Anterior cingulate cortex (tissue), 58 donors: Measurements from ENCODE around the gene CYTH1.

ENCODE experiments used
- DNase-seq, 58 donors: peaks; one replicate each; lab custom pipeline; 2025; lab: John Stamatoyannopoulos, UW

CYTH1 gene

DNA sequence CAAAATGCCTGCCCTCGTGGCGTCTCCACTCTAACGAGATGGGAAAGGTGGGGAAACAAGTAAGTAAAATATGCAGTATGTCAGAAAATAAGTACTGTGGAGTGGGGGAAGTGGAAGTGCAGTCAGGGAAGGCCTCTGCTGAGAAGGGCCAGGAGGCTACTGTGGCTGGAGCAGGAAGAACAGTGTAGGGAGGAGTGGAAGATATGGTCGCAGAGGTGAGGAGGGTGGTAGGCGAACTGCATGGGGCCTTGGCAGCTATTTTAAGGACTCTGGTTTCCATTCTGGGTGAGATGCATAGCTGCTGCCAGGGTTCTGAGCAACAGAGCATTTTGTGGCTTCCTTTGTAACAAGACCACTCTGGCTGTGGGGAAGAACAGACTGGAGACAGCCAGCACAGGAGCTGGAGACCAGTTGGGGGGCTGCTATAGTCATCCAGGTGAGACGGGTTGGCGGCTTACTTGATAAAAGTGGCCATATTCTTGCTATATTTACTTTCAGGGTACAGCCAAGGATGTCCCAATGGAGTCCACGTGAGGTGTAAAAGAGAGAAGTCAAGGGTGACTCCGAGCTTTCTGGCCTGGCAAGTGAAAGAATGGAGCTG, 42.6 kb downstream of the CYTH1 start:
- DNase-seq = no peak

DNA sequence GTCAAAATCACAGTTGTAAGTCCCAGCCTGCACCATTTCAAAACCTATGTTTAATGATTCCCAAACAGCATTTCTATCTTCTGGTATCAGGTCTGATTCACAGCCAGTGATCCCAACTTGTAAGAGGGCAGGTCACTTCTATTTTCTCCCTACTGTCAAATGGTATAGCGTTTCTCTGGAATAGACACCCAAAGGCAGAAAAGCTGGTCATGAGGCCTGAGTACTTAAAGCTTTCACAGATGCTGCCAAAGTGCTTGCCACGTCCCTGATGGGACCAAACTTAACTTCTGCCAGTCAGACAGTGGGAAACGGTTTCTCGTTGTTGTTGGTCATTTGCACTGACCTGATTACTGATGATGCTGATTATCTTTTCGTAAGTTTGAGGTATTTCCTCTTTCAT, 43.4 kb downstream of the CYTH1 start:
- no peak for DNase-seq

DNA sequence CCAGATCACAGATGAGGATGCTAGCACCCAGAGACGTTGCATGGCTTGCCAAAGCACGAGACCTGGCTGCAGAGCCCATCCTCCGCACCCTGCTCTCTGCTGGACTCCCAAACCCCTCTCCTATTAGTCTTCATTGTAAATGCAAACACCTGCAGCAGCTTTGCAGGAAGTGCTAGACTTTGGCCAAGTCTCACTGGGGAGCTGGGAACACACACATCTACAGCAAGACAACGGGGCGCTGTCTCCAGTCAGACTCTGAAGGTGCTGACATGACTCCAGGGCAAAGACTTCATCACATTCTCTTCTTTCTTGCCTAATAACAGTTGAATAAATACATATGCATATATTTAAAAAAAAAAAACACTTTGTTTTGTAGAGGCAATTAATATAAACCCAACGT, 43.8 kb downstream of the CYTH1 start:
- DNase-seq = no peak

DNA sequence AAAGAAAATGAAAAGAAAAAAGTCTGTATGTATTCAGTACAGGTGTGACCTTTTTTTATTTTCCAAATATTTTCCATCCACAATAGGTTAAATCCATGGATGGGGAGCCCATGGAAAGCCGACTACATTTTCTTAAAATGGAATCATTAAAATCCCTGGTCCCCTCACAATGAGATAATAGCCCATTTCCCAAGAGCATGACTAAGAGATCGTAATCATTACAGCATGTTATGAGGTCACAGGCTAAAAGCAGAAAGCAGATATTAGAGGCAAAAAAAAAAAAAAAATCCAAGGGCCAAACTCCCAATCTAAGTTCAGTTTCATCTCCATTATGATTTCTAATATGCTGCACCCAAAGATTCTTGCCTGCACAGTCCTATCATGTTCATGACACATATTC, 44.7 kb downstream of the CYTH1 start:
- no peak for DNase-seq

DNA sequence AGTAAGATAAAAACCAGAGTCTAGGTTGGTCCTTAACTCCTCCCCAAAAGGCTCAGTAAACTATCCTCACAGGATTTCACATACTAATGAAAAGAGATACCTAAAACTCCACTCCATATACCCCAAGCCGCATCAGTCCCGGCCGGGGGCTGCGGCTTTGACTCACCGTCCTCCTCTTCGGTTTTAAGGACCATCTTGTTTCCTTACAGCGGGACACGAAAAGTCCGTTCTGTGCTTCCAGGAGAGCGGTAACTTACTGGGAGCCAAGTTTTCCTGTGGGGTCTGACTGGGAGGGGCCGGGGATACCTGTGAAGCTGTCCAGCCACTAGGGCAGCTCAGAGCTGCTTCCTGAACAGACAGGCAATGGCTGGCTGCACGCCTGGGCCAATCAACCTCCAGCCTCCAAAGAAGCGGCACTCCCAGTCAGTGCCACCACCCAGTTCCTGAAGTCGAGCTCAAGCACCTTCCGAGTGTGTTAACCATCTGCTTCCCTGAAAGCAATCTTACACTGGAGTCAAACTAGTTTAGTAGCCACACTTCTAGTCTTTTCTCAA, 45.5 kb downstream of the CYTH1 start:
- DNase-seq = peak in 3 of 58 donors; percentile 21 to 36 (median 23)

DNA sequence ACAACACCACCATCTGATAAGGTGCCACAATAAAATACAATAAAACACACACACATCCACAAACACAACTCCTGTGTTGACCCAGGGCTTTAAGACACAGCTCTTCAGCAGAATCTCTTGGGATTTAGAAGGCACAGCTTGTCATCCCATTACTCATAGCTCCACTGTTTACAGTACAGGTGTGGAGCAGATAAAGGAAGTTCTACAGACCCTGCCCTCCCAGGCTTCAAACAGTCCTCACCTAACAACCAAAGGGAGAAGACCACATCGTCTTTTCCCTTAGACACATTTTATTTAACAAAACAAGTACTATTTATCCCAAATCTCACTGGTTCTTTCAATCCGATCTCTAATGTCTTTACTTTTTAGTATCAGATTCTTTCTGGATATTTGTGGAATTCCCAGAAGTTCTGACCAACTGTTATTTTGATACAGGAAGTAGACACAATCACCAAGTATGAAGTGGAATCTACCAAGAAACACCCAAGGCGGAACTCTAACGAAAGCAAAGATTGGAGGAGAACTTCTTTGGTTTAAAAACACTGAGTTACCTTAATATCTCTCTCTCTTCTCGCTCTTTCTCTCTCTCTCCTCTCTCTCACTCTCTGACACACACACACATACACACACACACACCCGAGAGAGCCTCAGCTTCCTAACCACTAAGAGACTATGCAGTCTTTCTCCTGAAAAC, 46.1 kb downstream of the CYTH1 start:
- no peak for DNase-seq

DNA sequence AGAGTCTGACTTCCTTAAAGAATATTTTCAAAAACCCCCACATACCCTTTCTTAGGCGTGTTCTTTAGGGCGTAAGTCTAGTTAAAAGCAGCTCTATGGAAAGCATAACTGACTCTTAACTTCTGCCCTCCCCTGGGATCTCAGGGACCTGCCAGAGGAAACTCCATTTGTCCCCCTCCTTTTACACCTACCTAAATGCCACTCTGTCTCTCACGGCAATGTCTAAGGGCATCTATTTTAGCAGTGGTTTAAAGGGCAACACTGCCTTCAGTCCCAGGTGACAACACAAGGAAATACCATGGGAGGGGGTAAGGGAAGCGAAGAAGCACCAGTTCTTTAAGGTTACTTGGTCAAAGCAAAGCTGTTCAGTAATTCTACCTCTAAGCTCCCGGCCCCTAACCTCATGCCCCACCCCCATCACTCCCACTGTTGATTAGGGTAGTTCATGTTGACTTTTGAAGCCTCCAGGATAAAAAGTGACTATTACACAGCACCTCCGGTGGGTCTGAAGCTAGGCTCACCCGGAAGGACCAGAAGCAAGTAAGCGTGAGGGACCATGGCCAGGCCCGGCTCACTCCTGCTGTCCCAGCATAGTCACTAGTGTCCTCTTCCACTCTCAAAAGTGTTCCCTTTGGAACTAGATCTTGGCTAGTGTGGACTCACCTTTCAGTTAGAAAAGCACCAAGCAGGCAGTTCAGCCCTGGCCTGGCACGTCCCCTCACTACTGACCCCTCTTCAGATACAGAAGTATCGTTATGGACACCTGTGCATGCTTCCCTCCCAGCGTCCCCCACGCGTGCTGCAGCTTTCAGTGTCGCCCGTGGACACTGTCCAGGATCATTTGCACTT, 47.1 kb downstream of the CYTH1 start:
- DNase-seq = no peak

DNA sequence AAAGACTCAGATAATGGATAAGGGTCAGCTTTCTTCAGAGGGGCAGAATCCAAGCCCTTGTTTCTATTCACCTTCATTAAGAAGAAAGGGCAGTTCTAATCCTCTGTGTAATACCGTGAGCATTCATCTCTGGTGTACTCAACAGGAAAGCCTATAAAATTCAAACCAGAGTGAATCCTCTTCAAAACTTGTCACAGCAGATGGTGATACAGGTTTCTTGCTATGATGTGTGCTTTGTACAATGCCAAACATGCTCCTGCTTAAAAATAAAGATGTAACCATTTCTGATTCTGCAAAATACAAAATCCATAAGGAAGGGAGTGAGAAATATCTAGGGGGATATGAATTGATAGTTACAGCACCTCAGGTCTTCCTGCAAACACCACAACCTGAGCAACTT, 49.7 kb downstream of the CYTH1 start:
- DNase-seq = no peak

DNA sequence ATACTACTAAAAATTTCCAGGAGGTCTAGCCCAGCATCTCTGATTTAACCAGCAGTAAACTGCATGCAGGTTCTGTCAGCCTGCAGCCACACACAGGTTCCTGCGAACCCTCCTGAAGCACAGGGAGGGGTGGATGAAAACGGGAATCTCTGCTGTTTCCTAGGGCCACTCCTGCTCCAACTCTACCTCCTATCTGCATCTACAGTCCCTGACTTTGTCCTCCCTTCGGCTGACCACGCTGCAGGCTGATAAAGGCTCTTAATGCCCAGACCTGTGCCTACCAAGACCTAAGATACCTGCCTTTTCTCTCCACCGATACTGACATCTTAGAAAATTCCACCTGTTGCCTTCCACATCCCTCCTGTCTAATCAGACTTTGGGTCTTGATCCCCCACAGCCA, 50.2 kb downstream of the CYTH1 start:
- no peak for DNase-seq

DNA sequence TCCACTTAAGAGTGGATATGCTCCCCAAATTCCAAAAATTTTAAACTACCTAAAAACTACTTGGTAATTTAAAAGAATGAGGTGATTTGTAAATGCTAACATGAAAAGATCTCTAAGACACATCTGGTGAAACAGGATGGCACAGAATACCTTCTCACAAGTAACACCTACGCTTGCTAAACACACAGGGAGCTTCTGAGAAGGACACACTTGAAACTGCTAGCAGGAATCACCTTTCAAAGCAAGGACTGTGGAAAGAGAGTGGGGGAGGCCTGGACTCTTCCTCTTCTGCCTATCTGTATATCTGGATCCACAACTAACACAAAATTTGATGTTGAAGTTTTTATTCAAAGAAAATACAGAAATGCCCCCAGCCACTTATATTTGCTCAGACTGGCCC, 52.4 kb downstream of the CYTH1 start:
- no peak for DNase-seq

DNA sequence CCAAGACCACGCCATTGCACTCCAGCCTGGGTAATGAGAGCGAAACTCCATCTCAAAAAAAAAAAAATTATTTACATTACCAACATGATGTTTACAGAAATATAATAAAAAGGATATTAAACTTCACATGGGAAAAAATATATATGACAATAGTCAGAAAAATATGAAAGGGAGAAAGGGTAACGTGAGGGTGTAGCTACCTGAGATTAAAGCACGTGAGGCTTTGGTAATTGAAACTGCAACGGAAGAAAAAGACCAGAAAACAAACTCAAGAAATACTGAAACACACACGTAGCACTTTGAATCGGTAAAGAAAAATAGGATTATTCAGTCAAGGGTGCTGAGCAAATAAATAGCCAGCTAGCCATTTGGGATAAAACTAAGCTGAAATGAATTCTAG, 53.6 kb downstream of the CYTH1 start:
- no peak for DNase-seq

DNA sequence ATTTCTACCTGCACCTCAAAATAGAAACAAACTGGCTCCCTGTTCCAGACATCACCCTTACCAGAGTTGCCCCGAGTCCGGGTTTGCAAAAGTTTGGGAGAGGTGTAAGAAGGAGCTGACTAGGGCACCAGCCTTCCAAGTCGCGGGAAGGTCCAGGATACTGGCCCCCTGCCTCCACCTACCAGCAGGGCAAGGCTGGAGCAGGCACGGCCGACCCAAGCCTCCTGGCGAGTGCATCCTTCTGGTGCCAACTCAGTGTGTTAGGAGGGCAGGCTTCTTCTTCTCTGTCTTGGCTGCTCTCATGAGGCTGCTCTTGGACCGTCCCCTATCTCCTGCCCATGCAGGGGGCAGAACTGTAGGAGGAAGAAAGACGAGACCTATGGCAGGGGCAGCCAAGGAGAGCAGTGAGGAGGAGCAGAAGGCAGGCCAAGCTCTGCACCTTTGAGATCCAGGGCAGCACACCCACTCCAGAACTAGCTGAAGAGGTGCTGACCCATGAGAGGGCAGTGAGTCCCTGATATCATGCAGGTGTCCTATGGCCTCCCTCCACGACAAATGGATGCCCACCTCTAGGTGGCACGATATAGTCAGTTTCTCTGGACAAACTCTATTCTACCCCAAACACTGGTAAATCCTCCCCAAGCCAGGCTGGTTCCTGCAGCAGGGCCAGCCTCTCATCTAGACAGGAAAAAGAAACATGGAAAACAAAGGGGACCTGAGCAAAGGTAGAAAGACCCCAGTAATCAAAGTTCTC, 54.4 kb downstream of the CYTH1 start:
- DNase-seq = no peak

DNA sequence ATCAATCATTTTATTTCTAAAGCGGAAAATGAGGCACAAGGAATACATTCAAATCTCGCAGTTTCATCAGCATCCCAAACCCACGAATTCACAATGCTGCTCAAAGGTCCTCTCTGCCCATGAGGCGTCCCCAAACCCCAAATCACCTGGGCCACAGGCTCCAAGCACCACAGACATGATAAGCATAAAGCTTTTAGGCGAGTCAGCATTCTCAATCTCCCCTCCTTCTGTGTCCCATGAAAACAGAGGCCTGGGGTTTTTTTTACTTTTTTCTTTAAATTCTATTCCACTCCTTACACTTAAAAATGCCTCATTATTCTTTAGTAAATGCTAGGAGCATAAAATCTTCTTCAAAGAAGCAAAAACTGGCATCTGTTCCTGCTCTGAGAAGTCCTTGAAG, 55.0 kb downstream of the CYTH1 start:
- no peak for DNase-seq

DNA sequence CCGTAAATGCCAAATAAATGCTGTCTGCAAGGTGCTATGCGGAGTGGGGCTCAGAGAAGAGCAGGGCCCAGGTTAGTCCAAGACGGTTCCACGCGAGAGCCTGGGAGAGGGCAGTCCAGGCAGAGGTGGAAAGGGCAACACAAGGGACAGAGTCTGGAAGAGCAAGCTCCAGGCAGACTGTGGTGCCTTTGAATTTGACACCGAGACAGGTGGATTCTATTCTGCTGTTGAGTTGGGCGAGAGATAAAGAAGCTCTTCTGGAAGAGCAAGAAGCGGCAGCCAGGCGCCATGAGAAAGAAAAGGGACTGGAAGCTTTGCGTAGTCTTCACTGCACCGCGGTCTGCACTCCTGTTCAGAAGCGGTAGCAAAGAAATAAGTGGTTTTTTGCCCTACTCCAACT, 55.6 kb downstream of the CYTH1 start:
- DNase-seq = no peak

DNA sequence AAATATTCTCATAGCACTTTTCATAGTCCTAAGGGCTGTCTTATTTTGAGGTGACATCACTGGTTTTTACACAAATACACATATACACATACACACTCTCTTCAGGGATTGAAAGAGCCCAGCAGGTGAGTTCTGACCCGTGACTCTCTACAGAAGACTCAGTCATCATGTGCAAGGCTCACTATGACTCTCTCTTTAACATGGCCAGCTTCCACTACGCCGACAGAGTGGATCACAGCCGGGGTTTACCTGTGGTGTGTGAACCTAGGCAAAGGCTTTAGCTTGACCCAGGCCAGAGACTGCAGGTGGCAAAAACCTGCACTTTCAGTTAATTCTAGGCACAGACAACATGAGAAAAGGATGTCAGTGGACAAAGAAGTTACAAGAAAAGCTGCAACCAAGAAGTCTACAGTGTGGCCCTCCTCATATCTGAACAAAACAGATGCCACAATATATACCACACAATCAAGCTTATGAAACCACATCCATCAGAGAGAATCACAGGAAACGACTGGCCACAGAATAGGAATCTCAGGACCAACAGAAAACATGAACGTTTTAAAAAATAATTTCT, 56.5 kb downstream of the CYTH1 start:
- DNase-seq = no peak

DNA sequence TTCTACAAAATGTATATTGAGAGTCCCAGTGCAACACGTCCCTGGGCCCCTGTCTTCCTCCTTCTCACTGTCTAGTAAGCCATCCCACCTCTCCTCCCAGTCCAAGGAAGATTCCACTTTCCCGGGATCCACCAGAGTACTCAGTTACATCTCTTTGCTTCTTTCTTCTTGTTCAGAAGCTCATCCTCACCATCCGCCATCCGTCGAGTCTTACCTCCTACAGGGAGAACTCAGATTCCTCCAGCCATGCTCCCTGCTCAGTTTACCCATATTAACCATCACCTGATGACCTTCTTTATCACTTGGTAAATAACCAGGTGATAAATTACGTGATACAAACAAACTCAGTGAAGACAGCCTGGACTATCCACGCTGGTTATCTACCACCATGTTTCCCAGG, 57.1 kb downstream of the CYTH1 start:
- no peak for DNase-seq

DNA sequence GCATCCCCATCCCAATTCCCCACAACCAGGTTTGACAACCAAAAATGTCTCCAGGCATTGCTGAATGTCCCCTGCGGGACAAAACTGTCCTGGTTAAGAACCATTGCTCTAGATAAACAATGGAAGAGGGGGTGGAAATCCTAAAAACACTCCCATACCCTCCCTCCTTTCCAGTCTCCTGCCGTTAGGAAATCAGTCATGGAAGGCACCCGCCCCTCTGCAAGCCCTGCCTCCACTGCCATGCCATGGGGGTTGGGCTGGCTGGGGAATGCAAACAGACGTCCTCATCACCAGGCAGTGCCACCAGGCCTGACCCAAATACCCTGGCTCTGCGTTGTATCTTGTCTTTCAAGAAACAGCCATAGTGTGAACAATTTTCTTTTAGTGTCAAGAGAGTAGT, 57.5 kb downstream of the CYTH1 start:
- DNase-seq = peak in 42 of 58 donors; percentile 12 to 83 (median 56)

DNA sequence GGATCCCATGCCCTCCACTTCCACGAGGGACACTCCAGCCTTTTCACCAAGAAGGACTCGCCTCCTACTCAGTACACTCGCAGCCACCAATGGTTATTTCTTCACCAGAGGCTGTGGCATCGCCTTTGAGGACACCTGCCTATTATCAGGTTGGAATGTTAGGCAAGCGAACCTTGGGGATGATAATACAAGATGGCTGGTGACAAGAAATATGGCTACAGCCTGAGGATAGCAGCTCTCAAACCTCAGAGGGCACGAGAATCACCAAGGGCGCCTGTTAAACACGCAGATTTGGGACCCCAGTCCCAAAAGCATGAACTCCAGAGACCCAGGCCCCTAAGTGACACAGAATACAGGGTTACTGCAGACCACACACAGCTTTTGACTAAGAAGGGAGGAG, 58.1 kb downstream of the CYTH1 start:
- DNase-seq = no peak

DNA sequence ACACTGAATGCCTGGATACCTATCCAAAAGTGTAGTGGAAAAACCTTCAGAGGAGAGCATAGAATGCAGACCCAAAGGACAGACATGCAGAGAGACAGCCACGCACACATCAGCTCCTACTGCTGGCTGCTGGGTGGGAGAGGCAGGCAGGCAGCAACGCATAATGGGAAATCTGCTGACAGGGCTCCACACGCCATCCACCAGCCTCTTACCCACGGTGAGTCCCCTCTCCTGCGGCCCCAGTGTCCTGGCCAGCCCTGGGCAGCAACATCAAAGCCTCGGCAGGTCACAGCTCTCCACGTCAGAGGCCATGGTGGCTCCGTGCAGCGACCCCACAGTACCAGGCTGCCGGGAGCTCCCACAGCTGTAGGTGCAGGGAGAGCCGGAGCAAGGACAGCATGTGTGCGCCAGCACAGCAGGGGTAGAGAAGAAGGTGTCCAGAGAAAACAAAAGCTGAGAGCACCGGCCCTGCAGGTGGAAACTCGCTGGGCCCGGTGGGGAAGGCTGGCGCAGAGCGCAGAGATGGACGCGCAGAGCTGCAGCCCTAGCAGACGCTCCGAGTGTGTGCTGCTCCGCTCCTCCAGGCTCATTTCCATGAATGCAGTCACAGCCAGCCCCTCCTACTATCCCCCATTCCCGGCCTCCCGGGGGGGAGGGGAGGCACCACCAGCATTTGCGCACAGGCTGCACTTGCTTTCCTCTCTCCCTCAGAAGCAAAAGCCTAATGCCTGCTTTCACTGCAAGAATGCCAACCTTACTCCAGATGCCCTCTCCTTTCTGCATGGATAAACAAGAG, 58.9 kb downstream of the CYTH1 start:
- peak; percentile 68 to 96 (median 90) for DNase-seq
